B cell (primary cell): Measurements from ENCODE around the gene GOLIM4.

Experiments
- CTCF ChIP-seq: fragments of 200-600 bp; IDR thresholded peaks from one replicate; pipeline ENCODE4 v1.8.0; 2022; ENCODE audit warnings: antibody characterized with exemption, mild to moderate bottlenecking
- EZH2 ChIP-seq: IDR thresholded peaks from 2 replicates; pipeline ENCODE4 v1.6.1; 2012; ENCODE audit warnings: borderline replicate concordance, low read depth, mild to moderate bottlenecking, moderate library complexity, low read length; ENCODE audit not compliant: insufficient read depth, poor library complexity, severe bottlenecking

- TF ChIP-seq CTCF (no peak), EZH2 (no peak)
Measured at GRCh38 chr3:168028086-168028485, 67.6 kb downstream of the GOLIM4 start.
